Measurements from ENCODE around the gene NR4A2. TPM values are rescaled to one million over a fixed set of nuclear protein-coding genes. Genes with fewer than 3 reads are reported as not detected.

NR4A2 gene
- total RNA-seq, 1 experiment from 2014 or later, result 0.66 TPM

GRCh38 chr2:156322686-156323231, 9.8 kb downstream of the NR4A2 start:
- Mint-ChIP-seq H3K27ac (no peak overlapping the region), H3K36me3 (peaks cover 4% of the 10 kb centered on the region), H3K4me3 (peak overlapping the region; percentile 62), H3K4me1 (peaks cover 60% of the 10 kb centered on the region), H3K9me3 (peaks cover 4% of the 10 kb centered on the region; the same call in 1 of the 2 replicates), H3K27me3 (ENCODE audit: low read depth) (peaks cover 100% of the 10 kb centered on the region)
- CTCF ChIA-PET, result interaction anchor here (0.9 to 1.5 kb wide), 2 partner anchors 12 to 212 kb away, joined by 3 to 4 read pairs; no protein-coding TSS in a partner anchor
- TF ChIP-seq NR3C1 (CRISPR knock-in tag; conservative IDR thresholded peaks at IDR 0.05; ENCODE audit: low read depth), result no peak
- TF ChIP-seq TEAD1 (CRISPR knock-in tag; IDR thresholded peaks at IDR 0.05), result 0 out of 2 replicates have a peak, but pooled peaks have one; percentile 58
- TF ChIP-seq, protein P1, sequence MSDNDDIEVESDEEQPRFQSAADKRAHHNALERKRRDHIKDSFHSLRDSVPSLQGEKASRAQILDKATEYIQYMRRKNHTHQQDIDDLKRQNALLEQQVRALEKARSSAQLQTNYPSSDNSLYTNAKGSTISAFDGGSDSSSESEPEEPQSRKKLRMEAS (CRISPR knock-in tag; IDR thresholded peaks at IDR 0.05), result peak; percentile 58; the same call in 1 of the 2 replicates
- DNase-seq (ENCODE audit: low spot score) (peak; percentile 50), ATAC-seq (peak; percentile 15)
- POLR2A ChIA-PET, result interaction anchor here (0.5 to 0.6 kb wide), 2 partner anchors 9 to 80 kb away, joined by 3 read pairs; no protein-coding TSS in a partner anchor

DNA sequence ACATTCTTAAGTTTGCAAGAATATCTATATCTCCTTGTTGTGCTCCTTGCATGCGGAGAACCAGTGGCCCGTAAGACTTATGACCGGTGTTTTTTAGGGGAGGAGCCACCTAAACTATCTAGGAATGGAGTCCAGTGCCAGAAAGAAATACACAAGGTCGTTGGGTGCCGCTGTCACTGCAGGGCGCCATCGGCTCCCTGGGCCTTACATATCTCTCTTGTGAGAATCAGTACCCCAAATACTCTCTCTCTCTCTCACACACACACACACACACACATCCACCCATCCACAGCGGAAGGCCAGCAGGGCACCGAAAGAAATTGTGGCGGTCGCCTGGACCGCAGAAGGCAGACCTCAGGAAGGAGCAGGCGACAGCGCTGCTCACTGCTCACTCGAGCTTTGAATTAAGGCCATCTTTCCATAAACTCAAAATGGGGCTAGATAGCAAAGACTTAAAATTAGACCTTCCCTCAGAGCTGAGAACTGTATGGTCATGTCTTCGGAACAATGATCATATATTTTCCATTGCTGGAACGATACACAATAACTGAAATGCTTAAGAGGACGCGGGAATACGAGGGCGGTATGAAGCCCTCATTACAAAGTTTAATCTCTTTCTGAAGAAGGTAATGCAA, 10.4 kb downstream of the NR4A2 start:
- Mint-ChIP-seq H3K27ac (no peak overlapping the region), H3K27me3 (ENCODE audit: low read depth) (peaks cover 100% of the 10 kb centered on the region), H3K4me1 (peaks cover 54% of the 10 kb centered on the region), H3K36me3 (peaks cover 4% of the 10 kb centered on the region), H3K9me3 (peaks cover 4% of the 10 kb centered on the region; the same call in 1 of the 2 replicates), H3K4me3 (peak overlapping the region; percentile 62)
- CTCF ChIA-PET, result interaction anchor here (0.9 kb wide), 1 partner anchor 12 kb away, joined by 3 read pairs; no protein-coding TSS in a partner anchor
- ATAC-seq (no peak), DNase-seq (ENCODE audit: low spot score) (no peak)
- POLR2A ChIA-PET, result interaction anchor here (0.5 to 0.6 kb wide), 2 partner anchors 10 to 80 kb away, joined by 3 read pairs; no protein-coding TSS in a partner anchor
- no peak for TF ChIP-seq ZNF396 (CRISPR knock-in tag; IDR thresholded peaks at IDR 0.05; ENCODE audit: borderline replicate concordance)
- no peak for TF ChIP-seq FOXK1 (CRISPR knock-in tag; IDR thresholded peaks at IDR 0.05)
- no peak for TF ChIP-seq ZNF219 (CRISPR knock-in tag; IDR thresholded peaks at IDR 0.05; ENCODE audit: borderline replicate concordance)

DNA sequence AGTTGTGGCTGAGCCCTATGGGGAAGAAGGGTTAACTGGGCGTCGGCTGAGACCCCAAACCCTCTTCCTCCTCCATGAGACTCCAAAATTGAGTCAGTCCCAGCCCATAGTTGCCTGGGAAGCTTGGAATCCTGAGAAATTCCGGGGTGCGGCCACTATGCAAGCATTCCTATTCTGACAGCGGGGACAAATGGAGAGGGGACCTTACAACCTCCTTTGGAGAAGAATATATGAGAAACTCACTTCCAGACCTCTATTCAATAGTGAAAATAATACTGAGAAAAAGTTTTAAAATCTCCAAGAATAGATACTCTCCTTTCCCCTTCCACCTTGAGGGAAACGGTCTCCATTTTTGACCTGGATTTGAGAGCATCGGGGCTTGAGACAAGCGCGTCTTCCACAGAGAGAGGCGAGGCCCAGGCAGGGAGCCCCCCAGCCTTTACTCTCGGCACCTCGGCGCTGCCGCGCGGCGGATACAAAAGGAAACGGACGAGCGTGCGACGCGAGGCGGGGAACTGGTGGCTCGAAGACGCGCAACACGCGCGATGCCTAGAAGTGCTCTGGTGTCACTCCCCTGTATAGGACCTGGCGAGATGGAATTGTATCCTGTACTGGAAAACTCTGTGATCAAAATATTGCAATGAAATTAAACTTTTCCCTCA, 11.1 kb downstream of the NR4A2 start:
- Mint-ChIP-seq H3K36me3 (peaks cover 4% of the 10 kb centered on the region), H3K4me1 (peaks cover 46% of the 10 kb centered on the region), H3K4me3 (peak overlapping the region; percentile 62), H3K9me3 (peaks cover 4% of the 10 kb centered on the region; the same call in 1 of the 2 replicates), H3K27me3 (ENCODE audit: low read depth) (peaks cover 97% of the 10 kb centered on the region), H3K27ac (no peak overlapping the region)
- DNase-seq (ENCODE audit: low spot score) (peak; percentile 41), ATAC-seq (no peak)
- peak; percentile 32; the same call in 1 of the 2 replicates for TF ChIP-seq FOXP1 (CRISPR knock-in tag; IDR thresholded peaks at IDR 0.05; ENCODE audit: borderline replicate concordance)
- TF ChIP-seq, protein P2, sequence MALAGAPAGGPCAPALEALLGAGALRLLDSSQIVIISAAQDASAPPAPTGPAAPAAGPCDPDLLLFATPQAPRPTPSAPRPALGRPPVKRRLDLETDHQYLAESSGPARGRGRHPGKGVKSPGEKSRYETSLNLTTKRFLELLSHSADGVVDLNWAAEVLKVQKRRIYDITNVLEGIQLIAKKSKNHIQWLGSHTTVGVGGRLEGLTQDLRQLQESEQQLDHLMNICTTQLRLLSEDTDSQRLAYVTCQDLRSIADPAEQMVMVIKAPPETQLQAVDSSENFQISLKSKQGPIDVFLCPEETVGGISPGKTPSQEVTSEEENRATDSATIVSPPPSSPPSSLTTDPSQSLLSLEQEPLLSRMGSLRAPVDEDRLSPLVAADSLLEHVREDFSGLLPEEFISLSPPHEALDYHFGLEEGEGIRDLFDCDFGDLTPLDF (CRISPR knock-in tag; IDR thresholded peaks at IDR 0.05), result 0 out of 2 replicates have a peak, but pooled peaks have one; percentile 49
- no peak for TF ChIP-seq MYBL2 (CRISPR knock-in tag; IDR thresholded peaks at IDR 0.05)
- TF ChIP-seq HMGA2 (CRISPR knock-in tag; IDR thresholded peaks at IDR 0.05), result no peak
- no peak for TF ChIP-seq CDX4 (CRISPR knock-in tag; IDR thresholded peaks at IDR 0.05; ENCODE audit: borderline replicate concordance)
- TF ChIP-seq NFE2L1 (CRISPR knock-in tag; IDR thresholded peaks at IDR 0.05), result no peak
- POLR2A ChIA-PET, result no interaction called here
- CTCF ChIA-PET, result interaction anchor here (3.0 kb wide), 1 partner anchor 13 kb away, joined by 10 read pairs; no protein-coding TSS in a partner anchor

DNA sequence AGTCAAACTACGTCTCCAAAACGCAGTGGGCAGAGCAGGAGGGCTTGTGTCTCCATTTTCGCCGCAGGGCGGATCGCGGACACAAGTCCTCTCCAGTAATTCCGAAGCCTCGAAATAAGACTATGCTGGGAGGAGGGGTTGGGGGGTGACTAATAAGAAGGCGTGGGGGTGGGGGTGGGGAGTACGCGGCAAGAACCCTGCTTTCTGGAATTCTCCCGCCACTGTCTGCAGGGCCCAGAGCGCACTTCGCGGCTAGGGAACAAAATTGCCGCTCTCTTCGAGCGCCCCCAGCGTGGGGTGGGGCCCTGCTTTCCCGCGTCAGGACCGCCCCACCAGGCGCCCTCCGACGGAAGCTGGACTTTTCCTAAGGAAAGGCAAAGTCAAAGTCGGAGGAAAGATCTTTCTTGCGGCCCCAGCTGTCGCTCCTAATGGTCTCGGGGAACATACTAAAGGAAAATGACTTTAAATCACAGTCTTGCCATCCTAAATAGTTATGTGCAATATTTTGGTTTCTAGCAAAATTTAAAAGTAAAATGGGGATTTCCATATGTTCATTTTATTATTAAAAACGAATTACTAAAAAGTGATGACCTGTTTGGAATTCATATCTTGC, 11.9 kb downstream of the NR4A2 start:
- ChIA-PET CTCF (interaction anchor here (1.1 to 3.0 kb wide), 2 partner anchors 14 to 948 kb away, joined by 6 to 10 read pairs; no protein-coding TSS in a partner anchor), POLR2A (interaction anchor here (0.6 kb wide), 1 partner anchor 124 kb away, joined by 5 read pairs; no protein-coding TSS in a partner anchor)
- Mint-ChIP-seq H3K36me3 (peaks cover 4% of the 10 kb centered on the region), H3K27ac (no peak overlapping the region), H3K9me3 (peaks cover 4% of the 10 kb centered on the region; the same call in 1 of the 2 replicates), H3K27me3 (ENCODE audit: low read depth) (peaks cover 94% of the 10 kb centered on the region), H3K4me3 (peak overlapping the region; percentile 62), H3K4me1 (peaks cover 38% of the 10 kb centered on the region)
- DNase-seq (ENCODE audit: low spot score) (peak; percentile 55), ATAC-seq (peak; percentile 12)
- TF ChIP-seq FOXP4 (CRISPR knock-in tag; IDR thresholded peaks at IDR 0.05) (peak; percentile 43; the same call in 1 of the 2 replicates), SP1 (CRISPR knock-in tag; conservative IDR thresholded peaks at IDR 0.05) (peak; percentile 20; the same call in 1 of the 2 replicates), ZNF232 (CRISPR knock-in tag; IDR thresholded peaks at IDR 0.05) (0 out of 2 replicates have a peak, but pooled peaks have one; percentile 34), TEAD1 (CRISPR knock-in tag; IDR thresholded peaks at IDR 0.05) (no peak)
- TF ChIP-seq, protein P1 (CRISPR knock-in tag; IDR thresholded peaks at IDR 0.05), result no peak; the same call in 1 of the 2 replicates
